ENCODE measurements around the gene PGM1.

The PGM1 gene

GRCh38 chr1:63701187-63701586 lies 108.0 kb downstream of the PGM1 start:
- no peak for DNase-seq (ENCODE audit: low read depth in 2 of 2)

GRCh38 chr1:63703701-63704107 lies 110.5 kb downstream of the PGM1 start:
- DNase-seq (ENCODE audit: low read depth in 2 of 2), result no peak

- DNase-seq (ENCODE audit: low read depth in 2 of 2), result no peak
These were observed 111.2 kb downstream of the PGM1 start for GRCh38 chr1:63704443-63704842.

- no peak for DNase-seq (ENCODE audit: low read depth in 2 of 2)
These were observed 111.9 kb downstream of the PGM1 start for GRCh38 chr1:63705078-63705477.

- no peak for DNase-seq (ENCODE audit: low read depth in 2 of 2)
These were observed 116.1 kb downstream of the PGM1 start for GRCh38 chr1:63709267-63709828.

Data from stimulated activated CD8-positive, alpha-beta memory T cell treated with anti-CD3 and anti-CD28 coated beads, Interleukin-15, amount 100 ng/mL, for 4 hours (primary cell).